ENCODE data around the gene CCDC190. TPM values are rescaled to one million over a fixed set of nuclear protein-coding genes. Genes with fewer than 3 reads are reported as not detected.

CCDC190 gene
- not detected for total RNA-seq
- not detected for polyA plus RNA-seq
- long read RNA-seq, donor 1, result 0 reads
- long read RNA-seq, donor 2, result 0 reads

- Histone ChIP-seq H3K36me3 (no peaks in the 10 kb centered on the region), H3K27me3 (replicated peaks in 1 of 7) (peaks cover 0 to 10% (median 0%) of the 10 kb centered on the region in 7 donors), H3K4me1 (no peaks in the 10 kb centered on the region), H3K4me3 (no peak within 1 kb of the TSS), H3K9me3 (no peaks in the 10 kb centered on the region), H3K27ac (no peak within 1 kb of the TSS)
- no peak for DNase-seq
- WGBS, 5 donors, result 64 to 77% (median 72%) methylated on average over 4 of the region's 4 CpGs
- TF ChIP-seq POLR2AphosphoS5 (IDR thresholded peaks at IDR 0.05) (no peak), POLR2A (IDR thresholded peaks at IDR 0.05) (no peak), CTCF (IDR thresholded peaks at IDR 0.05 in 8 of 11, conservative IDR thresholded peaks at IDR 0.05 in 3 of 11) (no peak)
- intact Hi-C loops (cut with DNase I; ENCODE audit: low total_unique reads), result no loop called here
Observed at GRCh38 chr1:162861101-162861500, at the start of gene CCDC190. TSS of gene CCDC190 (minus strand) at chr1:162861175. CDS start at chr1:162859646, 1,529 bp downstream.

- no peak for DNase-seq
- Histone ChIP-seq H3K4me1 (no peaks in the 10 kb centered on the region), H3K36me3 (no peaks in the 10 kb centered on the region), H3K27ac (no peak overlapping the region), H3K27me3 (replicated peaks in 1 of 7) (no peaks in the 10 kb centered on the region), H3K4me3 (no peak overlapping the region), H3K9me3 (peaks cover 2 to 28% (median 23%) of the 10 kb centered on the region in 8 donors)
- 88 to 95% (median 91%) methylated on average over 2 of the region's 2 CpGs for WGBS, 5 donors
- TF ChIP-seq POLR2AphosphoS5 (IDR thresholded peaks at IDR 0.05), result no peak
- TF ChIP-seq POLR2A (IDR thresholded peaks at IDR 0.05), result no peak
- TF ChIP-seq CTCF (IDR thresholded peaks at IDR 0.05 in 8 of 11, conservative IDR thresholded peaks at IDR 0.05 in 3 of 11), result no peak
- intact Hi-C loops (cut with DNase I; ENCODE audit: low total_unique reads), result no loop called here
Observed at GRCh38 chr1:162910161-162910560, 49.2 kb upstream of the CCDC190 start.

GRCh38 chr1:162908780-162909179, 47.8 kb upstream of the CCDC190 start:
- no peak for TF ChIP-seq CTCF (IDR thresholded peaks at IDR 0.05 in 8 of 11, conservative IDR thresholded peaks at IDR 0.05 in 3 of 11)
- TF ChIP-seq POLR2AphosphoS5 (IDR thresholded peaks at IDR 0.05), result no peak
- TF ChIP-seq POLR2A (IDR thresholded peaks at IDR 0.05), result no peak
- H3K27ac ChIP-seq, result no peak overlapping the region
- no peak for DNase-seq
- WGBS, 5 donors, result 28 to 70% (median 51%) methylated on average over 2 of the region's 2 CpGs
- no peak overlapping the region for H3K4me3 ChIP-seq
- peaks cover 2 to 27% (median 22%) of the 10 kb centered on the region in 8 donors for H3K9me3 ChIP-seq
- intact Hi-C loops (cut with DNase I; ENCODE audit: low total_unique reads), result no loop called here
- H3K36me3 ChIP-seq, result no peaks in the 10 kb centered on the region
- H3K4me1 ChIP-seq, result no peaks in the 10 kb centered on the region
- H3K27me3 ChIP-seq (replicated peaks in 1 of 7), result no peaks in the 10 kb centered on the region

GRCh38 chr1:162908236-162908635, 47.3 kb upstream of the CCDC190 start:
- no peak for DNase-seq
- intact Hi-C loops (cut with DNase I; ENCODE audit: low total_unique reads), result no loop called here
- H3K27me3 ChIP-seq (replicated peaks in 1 of 7), result no peaks in the 10 kb centered on the region
- no peaks in the 10 kb centered on the region for H3K36me3 ChIP-seq
- TF ChIP-seq POLR2A (IDR thresholded peaks at IDR 0.05) (no peak), POLR2AphosphoS5 (IDR thresholded peaks at IDR 0.05) (no peak), CTCF (IDR thresholded peaks at IDR 0.05 in 8 of 11, conservative IDR thresholded peaks at IDR 0.05 in 3 of 11) (no peak)
- no peaks in the 10 kb centered on the region for H3K4me1 ChIP-seq
- H3K4me3 ChIP-seq, result no peak overlapping the region
- H3K27ac ChIP-seq, result no peak overlapping the region
- H3K9me3 ChIP-seq, result peaks cover 2 to 23% (median 17%) of the 10 kb centered on the region in 8 donors
- WGBS, 5 donors, result 53 to 59% (median 57%) methylated on average over 2 of the region's 2 CpGs

Data from spleen (tissue), 13 donors.